ENCODE data around the gene NKD2.

GRCh38 chr5:980966-981365, 27.6 kb upstream of the NKD2 start:
- TF ChIP-seq CTCF (IDR thresholded peaks at IDR 0.05) (no peak), POLR2A (IDR thresholded peaks at IDR 0.05) (no peak)
